Cardiac muscle cell (in vitro differentiated cells and primary cell): ENCODE results near the gene MZF1. TPM values are rescaled to one million over a fixed set of nuclear protein-coding genes. Genes with fewer than 3 reads are reported as not detected.

Experiments
- DNase-seq, 2 donors: peaks; one replicate each; pipeline versions ENCODE4 v3.0.0 to v3.0.0-alpha.2; 2010 to 2017; ENCODE audit warnings: low read depth in 1 of 2, low spot score in 1 of 2
- H3K27ac ChIP-seq: fragments of 200-600 bp; sonication (generic); 2 replicates; pipeline ENCODE4 v1.5.1; 2016
- H3K27me3 ChIP-seq: fragments of 200-600 bp; sonication (generic); 2 replicates; pipeline ENCODE4 v1.6.0; 2016; ENCODE audit warnings: control low read depth
- H3K36me3 ChIP-seq: fragments of 200-600 bp; sonication (generic); 2 replicates; pipeline ENCODE4 v1.5.1; 2016; ENCODE audit warnings: control low read depth
- H3K4me1 ChIP-seq: fragments of 200-600 bp; sonication (generic); 2 replicates; pipeline ENCODE4 v1.8.1; 2017; ENCODE audit warnings: low read depth, mild to moderate bottlenecking, mixed run types
- H3K4me3 ChIP-seq: fragments of 200-600 bp; sonication (generic); 2 replicates; pipeline ENCODE4 v1.5.1; 2016; ENCODE audit warnings: mild to moderate bottlenecking
- H3K9me3 ChIP-seq: fragments of 200-600 bp; sonication (generic); 2 replicates; pipeline ENCODE4 v1.5.1; 2017; ENCODE audit warnings: low read depth, mild to moderate bottlenecking, control low read depth
- CTCF ChIP-seq: IDR thresholded peaks from 2 replicates; pipeline ENCODE4 v1.5.1; 2012; ENCODE audit warnings: low read depth, mild to moderate bottlenecking, low read length
- polyA plus RNA-seq: library from polyadenylated mRNA; unstranded; fragments of >200 nt; fragmentation: Nextera tagmentation; extraction: Ambion mirVana; gene quantifications from 2 replicates; pipeline ENCODE4 v1.2.1, GENCODE V29; 2016
- total RNA-seq: library from RNA; depleted of rRNA; stranded (reverse); fragments of >200 nt; gene quantifications from 2 replicates; pipeline ENCODE4 v1.2.3, GENCODE V29; 2016

Gene MZF1
- total and polyA plus RNA-seq, 2 experiments from 2014 or later = 34.7 to 51.1 TPM

DNA sequence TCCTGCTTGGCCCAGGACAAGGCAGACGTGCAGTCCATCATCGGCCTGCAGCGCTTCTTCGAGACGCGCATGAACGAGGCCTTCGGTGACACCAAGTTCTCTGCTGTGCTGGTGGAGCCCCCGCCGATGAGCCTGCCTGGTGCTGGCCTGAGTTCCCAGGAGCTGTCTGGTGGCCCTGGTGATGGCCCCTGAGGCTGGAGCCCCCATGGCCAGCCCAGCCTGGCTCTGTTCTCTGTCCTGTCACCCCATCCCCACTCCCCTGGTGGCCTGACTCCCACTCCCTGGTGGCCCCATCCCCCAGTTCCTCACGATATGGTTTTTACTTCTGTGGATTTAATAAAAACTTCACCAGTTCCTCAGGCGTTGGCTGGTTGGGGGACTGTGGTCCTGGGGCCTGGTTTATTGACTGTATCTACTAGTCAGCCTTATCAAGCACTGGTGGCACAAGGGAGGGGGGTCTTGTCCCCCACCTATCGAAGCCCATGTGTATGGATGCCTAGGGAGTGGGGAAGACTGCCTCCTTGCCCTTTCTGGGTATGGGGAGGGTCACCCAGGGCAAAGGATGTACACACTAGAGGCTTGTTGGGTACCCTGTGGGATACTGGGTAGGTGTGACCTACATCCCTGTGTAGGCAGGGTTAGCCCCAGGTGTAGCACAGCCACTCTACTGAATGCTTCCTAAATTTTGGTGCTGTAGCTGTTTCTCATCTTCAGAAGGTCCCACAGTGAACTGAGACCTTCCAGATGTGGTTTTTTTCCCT, 22.6 kb downstream of the MZF1 start:
- H3K9me3 ChIP-seq = no peaks in the 10 kb centered on the region
- no peak overlapping the region for H3K27ac ChIP-seq
- DNase-seq = no peak
- H3K36me3 ChIP-seq = peaks cover 47% of the 10 kb centered on the region
- H3K4me3 ChIP-seq = no peak overlapping the region
- H3K4me1 ChIP-seq = peaks cover 24% of the 10 kb centered on the region
- H3K27me3 ChIP-seq = no peaks in the 10 kb centered on the region
- TF ChIP-seq CTCF = no peak

- no peak overlapping the region for H3K4me3 ChIP-seq
- no peak for DNase-seq
- peaks cover 47% of the 10 kb centered on the region for H3K36me3 ChIP-seq
- no peaks in the 10 kb centered on the region for H3K27me3 ChIP-seq
- H3K4me1 ChIP-seq = peaks cover 21% of the 10 kb centered on the region
- H3K27ac ChIP-seq = no peak overlapping the region
- H3K9me3 ChIP-seq = no peaks in the 10 kb centered on the region
- no peak for TF ChIP-seq CTCF
Measured at GRCh38 chr19:58549664-58550361, 23.3 kb downstream of the MZF1 start.

- no peak for TF ChIP-seq CTCF
- Histone ChIP-seq H3K36me3 (peaks cover 47% of the 10 kb centered on the region), H3K27me3 (no peaks in the 10 kb centered on the region), H3K9me3 (no peaks in the 10 kb centered on the region), H3K27ac (peak overlapping the region; percentile 33), H3K4me3 (no peak overlapping the region), H3K4me1 (peaks cover 19% of the 10 kb centered on the region)
- DNase-seq = no peak
Measured at GRCh38 chr19:58548859-58549663, 24.1 kb downstream of the MZF1 start.

- no peak for TF ChIP-seq CTCF
- no peak overlapping the region for H3K27ac ChIP-seq
- peaks cover 47% of the 10 kb centered on the region for H3K36me3 ChIP-seq
- DNase-seq = no peak
- H3K4me3 ChIP-seq = no peak overlapping the region
- peaks cover 4% of the 10 kb centered on the region for H3K27me3 ChIP-seq
- no peaks in the 10 kb centered on the region for H3K9me3 ChIP-seq
- peaks cover 12% of the 10 kb centered on the region for H3K4me1 ChIP-seq
Measured at GRCh38 chr19:58547323-58548312, 25.5 kb downstream of the MZF1 start.
